GM18499 (cell line): Measurements from ENCODE around the gene ZCRB1.
"Not testable (repeated sequence)": the region's sequence is repeated elsewhere in the genome, so short reads cannot be mapped to it uniquely, and the experiment has no call there.

Experiments used
- ATAC-seq: cut with Tn5 transposase; IDR thresholded peaks from one replicate; pipeline ENCODE4 v1.9.1; 2021; ENCODE audit warnings: moderate number of reproducible peaks; ENCODE audit not compliant: insufficient read depth, unreplicated experiment

Gene ZCRB1

DNA sequence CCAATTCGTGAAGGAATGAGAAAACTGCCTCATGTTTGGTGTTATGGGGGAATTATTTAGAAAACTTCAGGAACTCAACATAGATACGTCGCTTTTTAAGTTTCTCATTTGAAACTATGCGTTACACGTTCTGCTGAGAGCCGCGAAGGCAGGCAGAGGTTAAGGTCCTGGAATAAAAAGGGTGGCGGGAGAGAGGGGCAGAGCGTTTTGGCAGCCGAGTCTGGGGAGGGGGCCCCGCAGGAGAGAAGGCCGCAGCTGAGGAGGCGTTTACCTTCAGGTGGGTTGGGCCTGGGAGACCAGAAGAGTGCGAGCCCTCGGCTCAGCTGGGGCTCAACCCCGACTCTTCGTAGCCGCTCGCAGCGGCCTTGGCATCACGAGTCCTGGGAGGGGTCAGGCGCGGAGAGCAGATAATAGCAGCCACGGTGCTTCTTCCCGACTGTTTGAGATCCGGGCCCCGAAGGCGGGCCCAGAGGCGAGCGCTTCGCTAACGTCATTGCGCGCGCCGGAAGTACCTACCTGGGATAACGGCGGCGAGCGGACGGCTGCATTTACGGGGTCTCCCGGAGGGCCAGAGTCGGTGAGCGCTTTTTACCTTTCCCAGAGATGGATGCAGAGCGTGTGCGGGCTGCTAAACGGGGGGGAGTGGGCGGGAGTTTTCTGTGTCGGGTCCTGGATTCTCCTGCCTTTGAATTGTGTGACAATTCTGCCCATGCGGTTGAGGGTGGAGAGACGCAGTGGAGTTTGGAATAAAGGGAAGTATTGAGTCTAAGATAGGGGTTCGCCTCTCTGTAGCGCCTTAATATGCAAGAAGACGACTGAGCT lies at the start of gene ZCRB1, which contains the start of gene PPHLN1:
TSS of gene ZCRB1 (minus strand) at position 442 of the 822 bp plus-strand sequence. CDS start 1,992 bp downstream, outside the sequence.
TSS of gene PPHLN1 (plus strand) at position 515 of the 822 bp plus-strand sequence. CDS start 9,736 bp downstream, outside the sequence.
- ATAC-seq, result peak; percentile 64

DNA sequence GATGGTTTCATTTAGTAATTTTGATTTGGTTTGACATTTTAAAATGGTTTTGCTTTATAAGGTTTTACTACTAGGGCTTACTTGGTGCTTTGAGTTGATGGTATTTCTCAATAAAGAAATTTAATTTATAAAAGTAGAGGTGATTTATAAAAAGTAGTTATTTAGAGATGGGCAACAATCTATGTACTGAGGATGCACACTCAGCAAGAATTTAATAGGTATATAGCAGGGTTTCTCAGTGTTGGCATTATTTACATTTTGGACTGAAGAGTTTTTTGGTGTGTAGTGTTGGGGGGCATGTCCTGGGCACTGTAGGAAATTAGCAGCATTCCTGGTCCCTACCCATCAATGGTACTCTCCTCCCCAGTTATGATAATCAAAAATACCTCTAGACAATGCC lies 47.8 kb upstream of the ZCRB1 start:
- no peak for ATAC-seq

DNA sequence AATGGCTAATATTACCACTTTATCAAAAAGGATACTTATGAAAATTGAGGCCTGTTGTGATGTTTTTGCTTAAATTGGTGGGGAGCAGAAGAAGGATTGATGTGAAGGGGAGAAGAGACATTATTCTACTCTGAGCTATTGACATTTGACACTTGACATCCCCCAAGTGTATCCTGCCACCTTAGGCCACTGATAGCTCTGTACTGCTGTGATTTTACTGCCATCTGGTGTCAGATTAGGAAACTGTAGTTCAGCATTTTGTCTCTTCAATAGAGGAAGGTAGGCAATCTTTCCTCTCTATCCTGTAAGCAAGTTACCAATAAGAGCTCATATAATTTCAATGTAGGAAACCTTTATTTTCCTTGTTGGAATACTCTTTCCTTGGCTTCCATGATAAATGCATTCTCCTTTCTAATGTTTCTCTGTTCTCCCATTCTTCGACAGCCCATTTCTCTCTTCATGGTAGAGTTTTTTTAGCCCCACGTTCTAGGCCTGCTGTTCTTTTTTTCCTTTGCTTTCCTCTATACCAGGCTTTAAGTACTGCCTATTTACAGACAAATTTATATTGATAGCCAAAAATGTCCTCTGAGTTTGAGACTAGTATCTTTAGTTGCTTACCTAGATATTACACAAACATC lies 46.4 kb upstream of the ZCRB1 start:
- ATAC-seq, result peak; percentile 88

- ATAC-seq, result no peak
Observed at GRCh38 chr12:42370013-42370412, 44.1 kb upstream of the ZCRB1 start.

DNA sequence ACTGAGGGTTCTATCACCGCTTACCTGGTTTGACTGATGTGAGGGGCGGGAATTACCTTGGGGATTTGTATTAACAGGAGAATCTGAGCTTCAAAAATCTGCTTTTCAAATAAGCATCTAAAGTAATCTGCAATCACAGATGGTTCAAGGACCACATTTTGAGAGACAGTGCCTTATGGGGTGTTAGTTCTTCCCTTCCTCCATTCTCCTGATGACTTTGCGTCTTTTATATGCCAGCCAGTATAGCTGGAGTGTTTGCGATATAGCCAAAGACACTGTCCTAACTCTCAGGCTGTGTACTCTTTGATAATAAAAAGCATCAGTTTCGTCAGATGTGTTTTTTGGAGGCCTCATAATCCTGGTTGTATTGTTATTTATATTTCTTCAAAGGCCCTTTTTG lies 39.6 kb upstream of the ZCRB1 start:
- no peak for ATAC-seq

DNA sequence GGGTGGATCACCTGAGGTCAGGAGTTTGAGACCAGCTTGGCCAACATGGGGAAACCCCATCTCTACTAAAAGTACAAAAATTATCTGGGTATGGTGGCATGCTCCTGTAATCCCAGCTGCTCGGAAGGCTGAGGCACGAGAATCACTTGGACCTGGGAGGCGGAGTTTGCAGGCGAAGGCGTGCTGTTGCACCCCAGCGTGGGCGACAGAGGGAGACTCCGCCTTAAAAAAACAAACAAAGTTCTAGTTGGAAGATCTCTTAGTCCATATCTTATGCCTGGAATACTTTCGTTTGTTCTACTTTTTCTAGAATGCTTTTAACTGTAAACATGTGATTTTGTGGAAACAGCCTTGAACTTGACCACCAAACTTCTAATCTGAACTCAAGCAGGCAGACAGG lies 38.8 kb upstream of the ZCRB1 start:
- no peak for ATAC-seq

- no peak for ATAC-seq
Observed at GRCh38 chr12:42362647-42363260, 36.9 kb upstream of the ZCRB1 start.

DNA sequence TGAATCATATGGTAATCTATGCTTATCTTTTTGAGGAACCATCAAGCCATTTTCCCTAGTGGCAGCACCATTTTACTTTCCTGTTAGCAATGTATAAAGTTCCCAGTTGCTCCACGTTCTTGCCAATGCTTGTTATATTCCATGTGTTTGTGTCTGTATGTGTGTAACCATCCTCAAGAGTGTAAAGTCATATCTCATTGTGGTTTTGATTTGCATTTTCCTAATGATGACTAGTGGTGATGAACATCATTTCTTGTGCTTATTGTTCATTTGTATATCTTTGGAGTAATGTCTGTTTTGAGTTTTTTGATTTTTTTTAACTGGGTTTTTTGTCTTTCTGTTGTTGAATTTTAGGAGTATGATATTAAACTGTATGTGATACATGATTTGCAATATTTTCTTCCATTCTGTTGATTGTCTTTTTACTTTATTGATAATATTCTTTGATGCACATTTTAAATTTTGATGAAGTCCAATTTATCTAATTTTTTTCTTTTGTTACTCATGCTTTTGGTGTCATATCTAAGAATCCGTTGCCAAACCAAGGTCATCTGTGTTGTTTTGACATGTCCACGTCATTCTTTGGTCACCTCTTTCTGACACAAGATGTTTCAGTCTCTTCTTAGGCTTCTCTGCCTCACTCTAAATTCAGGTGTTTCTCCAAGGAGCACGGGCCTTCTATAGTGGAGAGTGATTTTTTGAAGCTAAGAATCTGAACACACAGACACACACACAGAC lies 36.2 kb upstream of the ZCRB1 start:
- no peak for ATAC-seq

GRCh38 chr12:42360747-42361403 lies 35.0 kb upstream of the ZCRB1 start:
- ATAC-seq, result peak; percentile 41

DNA sequence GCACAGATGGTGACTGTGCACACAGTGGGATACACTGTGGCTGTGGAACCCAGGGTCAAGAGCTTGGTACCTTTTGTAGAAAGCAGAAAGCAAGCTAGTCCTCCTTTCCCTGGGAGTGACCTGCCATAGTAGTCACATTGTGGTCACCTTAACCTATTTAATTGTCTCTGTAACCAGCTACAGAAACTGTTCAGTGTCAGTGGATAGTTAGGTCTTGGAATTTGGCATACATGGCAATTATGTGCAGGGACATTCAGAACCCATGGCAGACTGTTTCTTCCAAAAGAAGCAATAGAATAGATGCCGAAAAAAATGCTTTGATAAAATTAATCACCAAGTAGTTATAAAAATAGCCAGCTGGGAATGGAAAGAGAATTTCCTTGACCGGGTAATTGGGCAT lies 30.4 kb upstream of the ZCRB1 start:
- no peak for ATAC-seq

GRCh38 chr12:42350021-42350407 lies 24.1 kb upstream of the ZCRB1 start:
- not testable (repeated sequence) for ATAC-seq

DNA sequence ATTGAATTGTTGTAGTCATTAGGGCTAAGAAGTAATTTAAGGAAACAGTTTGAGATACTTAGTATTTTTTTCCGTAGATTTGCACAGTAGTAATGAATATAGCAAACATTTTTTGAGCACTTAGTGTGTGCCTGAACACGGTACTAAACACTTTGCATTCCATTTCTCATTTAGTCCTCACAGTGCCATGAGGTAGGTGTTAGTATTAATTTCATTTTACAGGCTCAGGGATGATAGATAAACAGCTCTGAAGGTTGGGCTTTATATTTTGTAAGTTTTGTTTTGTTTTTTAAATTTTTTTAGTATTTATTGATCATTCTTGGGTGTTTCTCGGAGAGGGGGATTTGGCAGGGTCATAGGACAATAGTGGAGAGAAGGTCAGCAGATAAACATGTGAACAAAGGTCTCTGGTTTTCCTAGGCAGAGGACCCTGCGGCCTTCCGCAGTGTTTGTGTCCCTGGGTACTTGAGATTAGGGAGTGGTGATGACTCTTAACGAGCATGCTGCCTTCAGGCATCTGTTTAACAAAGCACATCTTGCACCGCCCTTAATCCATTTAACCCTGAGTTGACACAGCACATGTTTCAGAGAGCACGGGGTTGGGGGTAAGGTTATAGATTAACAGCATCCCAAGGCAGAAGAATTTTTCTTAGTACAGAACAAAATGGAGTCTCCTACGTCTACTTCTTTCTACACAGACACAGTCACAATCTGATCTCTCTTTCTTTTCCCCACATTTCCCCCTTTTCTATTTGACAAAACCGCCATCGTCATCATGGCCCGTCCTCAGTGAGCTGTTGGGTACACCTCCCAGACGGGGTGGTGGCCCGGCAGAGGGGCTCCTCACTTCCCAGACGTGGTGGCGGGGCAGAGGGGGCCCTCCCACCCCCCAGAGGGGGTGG lies 23.5 kb upstream of the ZCRB1 start:
- ATAC-seq, result not testable (repeated sequence)

- ATAC-seq, result no peak
Observed at GRCh38 chr12:42346403-42347002, 20.6 kb upstream of the ZCRB1 start.

DNA sequence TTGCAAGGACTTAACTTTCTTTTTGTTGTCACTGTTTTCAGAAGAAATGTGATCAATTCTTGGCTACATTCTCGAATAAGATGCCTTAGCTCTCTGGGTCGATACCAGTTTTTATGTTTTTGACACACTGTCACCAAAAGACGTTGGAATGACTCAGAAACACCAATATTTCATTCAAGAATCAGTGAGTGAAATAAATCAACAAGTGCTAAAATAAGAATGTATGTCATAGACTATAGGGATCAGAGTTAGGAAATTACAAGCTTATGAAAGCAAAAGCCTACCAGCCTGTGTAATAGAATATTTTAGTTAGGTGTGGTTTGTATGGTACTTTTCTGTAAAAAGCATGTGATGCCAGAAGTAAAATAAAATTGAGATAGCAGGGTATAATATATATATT lies 17.8 kb upstream of the ZCRB1 start:
- no peak for ATAC-seq

GRCh38 chr12:42342028-42342427 lies 16.1 kb upstream of the ZCRB1 start:
- no peak for ATAC-seq

GRCh38 chr12:42338280-42338679 lies 12.4 kb upstream of the ZCRB1 start:
- no peak for ATAC-seq

DNA sequence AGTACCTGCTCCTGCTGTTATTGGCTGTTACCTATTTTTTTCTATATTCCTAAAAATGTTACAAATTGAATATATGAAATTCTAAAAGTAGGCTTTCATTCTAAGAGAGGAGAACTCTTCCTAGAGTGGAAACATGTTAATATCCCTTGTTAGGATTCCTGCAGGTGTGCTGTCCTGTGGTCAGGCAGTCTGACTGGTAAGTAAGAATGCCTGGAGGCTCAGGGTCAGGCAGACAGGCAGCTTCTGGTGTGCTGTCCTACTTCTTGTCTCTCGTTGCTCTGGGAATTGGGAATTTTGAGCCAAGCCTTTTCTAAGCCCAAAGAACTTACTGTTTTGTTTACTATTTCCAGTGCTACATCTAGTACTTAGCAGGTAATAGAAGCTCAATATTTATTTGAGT lies 10.4 kb upstream of the ZCRB1 start:
- no peak for ATAC-seq
